A549 (cell line): ENCODE data around the gene GTF2F1. TPM values are rescaled to one million over a fixed set of nuclear protein-coding genes. Genes with fewer than 3 reads are reported as not detected.

Experiments
- ATAC-seq, 2 experiments: fragments of 200-7000 bp in 1 of 2; fragments of >200 bp in 1 of 2; cut with Nextera tagmentation in 1 of 2; cut with Tn5 transposase in 1 of 2; 3 replicates each; pipeline versions ENCODE4 v1.8.0 to v1.9.1; 2018 to 2020; ENCODE audit warnings: mild to moderate bottlenecking in 1 of 2, moderate library complexity in 1 of 2
- CTCF ChIA-PET: fragments of 300-600 bp; sonication (Branson Sonifier 250); formaldehyde crosslinking; extraction: SDS; loops from one replicate; lab custom pipeline; 2021; ENCODE audit warnings: antibody characterized with exemption, inconsistent platforms; lab: Yijun Ruan, JAX
- POLR2A ChIA-PET: fragments of 350-600 bp; formaldehyde crosslinking; extraction: SDS; loops from one replicate; lab custom pipeline; 2021; ENCODE audit warnings: antibody characterized with exemption, inconsistent platforms; lab: Yijun Ruan, JAX
- DNase-seq, 2 experiments: peaks; one replicate each; pipeline versions ENCODE4 v3.0.0 to v3.0.0-alpha.2; 2011 to 2016; ENCODE audit warnings: low read depth in 1 of 2, low spot score in 1 of 2
- FAIRE-seq: peaks from 2 replicates; lab custom pipeline; 2011; peaks lifted over from hg19 to GRCh38; lab: Jason Lieb, UNC
- H3K27ac ChIP-seq, 2 experiments: fragments of >200 bp; sonication (Bioruptor Twin); formaldehyde crosslinking; 3 replicates each; pipeline ENCODE4 v1.5.1; 2016 to 2017
- H3K4me1 ChIP-seq: fragments of >200 bp; sonication (Bioruptor Twin); formaldehyde crosslinking; 3 replicates; pipeline ENCODE4 v1.6.1; 2016
- H3K4me2 ChIP-seq: fragments of >200 bp; sonication (Bioruptor Twin); formaldehyde crosslinking; 3 replicates; pipeline ENCODE4 v1.6.1; 2016
- H3K4me3 ChIP-seq: fragments of >200 bp; sonication (Bioruptor Twin); formaldehyde crosslinking; 3 replicates; pipeline ENCODE4 v1.5.1; 2016
- H3K9me3 ChIP-seq: fragments of >200 bp; sonication (Bioruptor Twin); formaldehyde crosslinking; 3 replicates; pipeline ENCODE4 v1.6.1; 2016
- CHD2 ChIP-seq: fragments of 150-350 bp; IDR thresholded peaks from 2 replicates; pipeline ENCODE4 v1.6.1; 2014; ENCODE audit warnings: low read length; ENCODE audit not compliant: partially characterized antibody
- CTCF ChIP-seq: fragments of >200 bp; sonication (Bioruptor Twin); formaldehyde crosslinking; IDR thresholded peaks from 3 replicates; pipeline ENCODE4 v1.5.1; 2016
- E2F6 ChIP-seq: IDR thresholded peaks from 2 replicates; pipeline ENCODE4 v1.6.1; 2012; ENCODE audit warnings: low read depth, borderline replicate concordance
- EHF ChIP-seq: fragments of 250-450 bp; sonication (Bioruptor Pico); IDR thresholded peaks from 2 replicates; pipeline ENCODE4 v1.5.0; 2020; ENCODE audit warnings: mild to moderate bottlenecking
- ESRRA ChIP-seq: fragments of 150-350 bp; IDR thresholded peaks from 2 replicates; pipeline ENCODE4 v1.6.1; 2014; ENCODE audit warnings: mild to moderate bottlenecking, low read length, borderline replicate concordance
- FOSL2 ChIP-seq, 2 experiments: fragments of 450-650 bp in 1 of 2; fragments of >200 bp in 1 of 2; sonication (Bioruptor Twin) in 1 of 2; formaldehyde crosslinking; IDR thresholded peaks; 2 replicates each; pipeline versions ENCODE4 v1.5.0 to v1.6.1; 2016 to 2020; ENCODE audit warnings: mild to moderate bottlenecking in 1 of 2, moderate library complexity in 1 of 2
- FOXS1 ChIP-seq: fragments of 250-450 bp; sonication (Bioruptor Pico); IDR thresholded peaks from 2 replicates; pipeline ENCODE4 v1.5.0; 2020; ENCODE audit warnings: mild to moderate bottlenecking, moderate library complexity
- HDAC2 ChIP-seq: fragments of 200-600 bp; sonication (generic); IDR thresholded peaks from 2 replicates; pipeline ENCODE4 v1.6.1; 2016
- HEYL ChIP-seq: fragments of 250-450 bp; sonication (Bioruptor Pico); IDR thresholded peaks from 2 replicates; pipeline ENCODE4 v1.8.0; 2021; ENCODE audit warnings: mild to moderate bottlenecking, moderate library complexity
- JUN ChIP-seq, 2 experiments: fragments of >200 bp; sonication (Bioruptor Twin); formaldehyde crosslinking; IDR thresholded peaks; 2 replicates in 1 of 2; 3 replicates in 1 of 2; pipeline ENCODE4 v1.6.1; 2016 to 2017
- JUNB ChIP-seq: fragments of >200 bp; sonication (Bioruptor Twin); formaldehyde crosslinking; IDR thresholded peaks from 2 replicates; pipeline ENCODE4 v1.6.1; 2016
- KDM5A ChIP-seq: fragments of 200-600 bp; sonication (generic); IDR thresholded peaks from 2 replicates; pipeline ENCODE4 v1.6.1; 2016; ENCODE audit warnings: antibody characterized with exemption, mild to moderate bottlenecking
- MAFK ChIP-seq: fragments of 450-650 bp; IDR thresholded peaks from 2 replicates; pipeline ENCODE4 v1.6.1; 2014; ENCODE audit not compliant: partially characterized antibody
- MAZ ChIP-seq: fragments of 150-350 bp; IDR thresholded peaks from 2 replicates; pipeline ENCODE4 v1.6.1; 2014; ENCODE audit warnings: antibody characterized with exemption, low read depth, low read length, borderline replicate concordance
- NFE2L2 ChIP-seq: fragments of 150-350 bp; conservative IDR thresholded peaks from 2 replicates; pipeline ENCODE4 v1.6.1; 2014; ENCODE audit warnings: low read length
- NR3C1 ChIP-seq: fragments of >200 bp; sonication (Bioruptor Twin); formaldehyde crosslinking; IDR thresholded peaks from 3 replicates; pipeline ENCODE4 v1.6.1; 2017
- PHF8 ChIP-seq: fragments of 200-600 bp; sonication (generic); IDR thresholded peaks from 2 replicates; pipeline ENCODE4 v1.6.1; 2016; ENCODE audit warnings: low read depth, mild to moderate bottlenecking, antibody characterized with exemption, moderate library complexity, borderline replicate concordance
- POLR2A ChIP-seq: IDR thresholded peaks from 2 replicates; pipeline ENCODE4 v1.6.1; 2012; ENCODE audit warnings: mild to moderate bottlenecking, low read length
- SMC3 ChIP-seq: fragments of >200 bp; sonication (Bioruptor Twin); formaldehyde crosslinking; IDR thresholded peaks from 3 replicates; pipeline ENCODE4 v1.6.1; 2018; ENCODE audit warnings: inconsistent platforms
- USF2 ChIP-seq: fragments of 450-650 bp; IDR thresholded peaks from 2 replicates; pipeline ENCODE4 v1.6.1; 2014; ENCODE audit warnings: antibody characterized with exemption
- ZNF302 ChIP-seq: fragments of 250-450 bp; sonication (Bioruptor Pico); IDR thresholded peaks from 2 replicates; pipeline ENCODE4 v1.9.0; 2021; ENCODE audit warnings: inconsistent platforms, mild to moderate bottlenecking, moderate library complexity
- whole genome bisulfite sequencing: methylation state at CpG from one replicate; pipeline ENCODE4 v1.1.6; 2017; ENCODE audit errors: missing lambda C conversion rate; 5-methylcytosine and 5-hydroxymethylcytosine counted together
- polyA minus RNA-seq: library from RNA; depleted of rRNA, polyadenylated mRNA; stranded (reverse); fragments of >200 nt; gene quantifications from 2 replicates; pipeline ENCODE4 v1.2.3, GENCODE V29; 2011; rRNA and poly(A)+ RNA removed
- polyA plus RNA-seq, 4 experiments: library from polyadenylated mRNA; depleted of rRNA in 3 of 4; stranded (reverse); fragments of >200 nt; fragmentation: RNase III in 1 of 4; extraction: RNeasy Plus Mini Kit Qiagen cat#74134 plus additional on column Dnase treatment in 1 of 4; gene quantifications; 2 replicates in 3 of 4; 3 replicates in 1 of 4; pipeline ENCODE4 v1.2.3, GENCODE V29; 2011 to 2017
- TF ChIP-seq, protein P1 (sequence below): fragments of >200 bp; sonication (Bioruptor Twin); formaldehyde crosslinking; IDR thresholded peaks from 3 replicates; pipeline ENCODE4 v1.6.1; 2016
- TF ChIP-seq, protein P2 (sequence below): IDR thresholded peaks from 2 replicates; pipeline ENCODE4 v1.6.1; 2012
- TF ChIP-seq, protein P3 (sequence below): fragments of 250-450 bp; sonication (Bioruptor Pico); IDR thresholded peaks from 2 replicates; pipeline ENCODE4 v1.5.0; 2021; ENCODE audit warnings: mild to moderate bottlenecking, moderate library complexity, borderline replicate concordance

Gene GTF2F1
- polyA plus RNA-seq (2011; rRNA removed) (32.1 and 39.0 TPM in 2 replicates), polyA plus RNA-seq (2017; fragmentation: RNase III; extraction: RNeasy Plus Mini Kit Qiagen cat#74134 plus additional on column Dnase treatment) (75.0 to 76.8 TPM (median 75.3 TPM) in 3 replicates), polyA minus RNA-seq (34.1 TPM in 2 replicates)
- 61.9 and 70.5 TPM in 2 replicates for polyA plus RNA-seq (2012; cell fraction: cytosol; rRNA removed)
- 47.2 and 62.0 TPM in 2 replicates for polyA plus RNA-seq (2012; cell fraction: nucleus; rRNA removed)

GRCh38 chr19:6393074-6393982, at the start of gene GTF2F1:
TSS of gene GTF2F1 (minus strand) at chr19:6393164. CDS start at chr19:6392995, 169 bp downstream.
- FAIRE-seq (no peak), DNase-seq (peak; percentile 93 to 94), ATAC-seq (peak; percentile 93 to 94)
- CTCF ChIA-PET = no interaction called here
- Histone ChIP-seq H3K27ac (peak within 1 kb of the TSS; percentile 85 to 100), H3K9me3 (no peaks in the 10 kb centered on the region), H3K4me2 (peak within 1 kb of the TSS; percentile 86), H3K4me3 (peak within 1 kb of the TSS; percentile 87), H3K4me1 (peaks cover 6% of the 10 kb centered on the region; the same call in 1 of the 3 replicates)
- WGBS = 0% methylated on average over 28 of the region's 69 CpGs
- POLR2A ChIA-PET = interaction anchor here (0.6 to 1.3 kb wide), 5 partner anchors 10 to 83 kb away, joined by 3 to 10 read pairs (median 3); partner anchors contain the start of genes ALKBH7, KHSRP and SLC25A23
- TF ChIP-seq CTCF (no peak), SMC3 (no peak), ZNF302 (no peak), POLR2A (peak; percentile 29), JUN (IDR thresholded peaks at IDR 0.05) (peak in 1 of 2 experiments; percentile 36; a peak in 1 of 5 replicates), KDM5A (no peak), E2F6 (no peak), PHF8 (peak; percentile 60; the same call in 1 of the 2 replicates)
- TF ChIP-seq, protein P1, sequence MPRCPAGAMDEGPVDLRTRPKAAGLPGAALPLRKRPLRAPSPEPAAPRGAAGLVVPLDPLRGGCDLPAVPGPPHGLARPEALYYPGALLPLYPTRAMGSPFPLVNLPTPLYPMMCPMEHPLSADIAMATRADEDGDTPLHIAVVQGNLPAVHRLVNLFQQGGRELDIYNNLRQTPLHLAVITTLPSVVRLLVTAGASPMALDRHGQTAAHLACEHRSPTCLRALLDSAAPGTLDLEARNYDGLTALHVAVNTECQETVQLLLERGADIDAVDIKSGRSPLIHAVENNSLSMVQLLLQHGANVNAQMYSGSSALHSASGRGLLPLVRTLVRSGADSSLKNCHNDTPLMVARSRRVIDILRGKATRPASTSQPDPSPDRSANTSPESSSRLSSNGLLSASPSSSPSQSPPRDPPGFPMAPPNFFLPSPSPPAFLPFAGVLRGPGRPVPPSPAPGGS = 0 out of 3 replicates have a peak, but pooled peaks have one; percentile 33
- TF ChIP-seq, protein P2, sequence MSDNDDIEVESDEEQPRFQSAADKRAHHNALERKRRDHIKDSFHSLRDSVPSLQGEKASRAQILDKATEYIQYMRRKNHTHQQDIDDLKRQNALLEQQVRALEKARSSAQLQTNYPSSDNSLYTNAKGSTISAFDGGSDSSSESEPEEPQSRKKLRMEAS = 0 out of 2 replicates have a peak, but pooled peaks have one; percentile 37

GRCh38 chr19:6442087-6442688, 49.2 kb upstream of the GTF2F1 start:
- POLR2A ChIA-PET = no interaction called here
- no peak overlapping the region for H3K4me2 ChIP-seq
- DNase-seq (no peak), ATAC-seq (no peak)
- no peak overlapping the region for H3K4me3 ChIP-seq
- no peaks in the 10 kb centered on the region for H3K4me1 ChIP-seq
- CTCF ChIA-PET = interaction anchor here (1.4 kb wide), 1 partner anchor 316 kb away, joined by 3 read pairs; no protein-coding TSS in a partner anchor
- no peak for TF ChIP-seq ESRRA
- TF ChIP-seq, protein P1 = no peak
- TF ChIP-seq EHF = no peak
- TF ChIP-seq, protein P3, sequence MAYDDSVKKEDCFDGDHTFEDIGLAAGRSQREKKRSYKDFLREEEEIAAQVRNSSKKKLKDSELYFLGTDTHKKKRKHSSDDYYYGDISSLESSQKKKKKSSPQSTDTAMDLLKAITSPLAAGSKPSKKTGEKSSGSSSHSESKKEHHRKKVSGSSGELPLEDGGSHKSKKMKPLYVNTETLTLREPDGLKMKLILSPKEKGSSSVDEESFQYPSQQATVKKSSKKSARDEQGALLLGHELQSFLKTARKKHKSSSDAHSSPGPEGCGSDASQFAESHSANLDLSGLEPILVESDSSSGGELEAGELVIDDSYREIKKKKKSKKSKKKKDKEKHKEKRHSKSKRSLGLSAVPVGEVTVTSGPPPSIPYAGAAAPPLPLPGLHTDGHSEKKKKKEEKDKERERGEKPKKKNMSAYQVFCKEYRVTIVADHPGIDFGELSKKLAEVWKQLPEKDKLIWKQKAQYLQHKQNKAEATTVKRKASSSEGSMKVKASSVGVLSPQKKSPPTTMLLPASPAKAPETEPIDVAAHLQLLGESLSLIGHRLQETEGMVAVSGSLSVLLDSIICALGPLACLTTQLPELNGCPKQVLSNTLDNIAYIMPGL (CRISPR knock-in tag) = no peak
- TF ChIP-seq SMC3 = no peak
- no peak for TF ChIP-seq HDAC2
- TF ChIP-seq FOSL2 (IDR thresholded peaks at IDR 0.05) = no peak
- TF ChIP-seq FOSL2 (CRISPR knock-in tag; IDR thresholded peaks at IDR 0.05) = no peak
- no peak for TF ChIP-seq HEYL (CRISPR knock-in tag)
- no peak for TF ChIP-seq JUNB
- no peak for TF ChIP-seq CHD2
- no peak for TF ChIP-seq KDM5A
- TF ChIP-seq NFE2L2 = no peak
- TF ChIP-seq MAZ = no peak
- TF ChIP-seq MAFK = no peak
- TF ChIP-seq USF2 = no peak
- TF ChIP-seq FOXS1 = no peak
- TF ChIP-seq NR3C1 = no peak
- no peak for TF ChIP-seq ZNF302
- TF ChIP-seq, all 56 proteins: peak for 0
- no peak for FAIRE-seq
- H3K9me3 ChIP-seq = no peaks in the 10 kb centered on the region
- WGBS = 86% methylated on average over 8 of the region's 13 CpGs
- H3K27ac ChIP-seq = no peak overlapping the region
